Activated CD8-positive, alpha-beta memory T cell treated with anti-CD3 and anti-CD28 coated beads for 24 hours (primary cell): ENCODE data around the gene CYP2A7.
"Not testable (repeated sequence)": the region's sequence is repeated elsewhere in the genome, so short reads cannot be mapped to it uniquely, and the experiment has no call there.

ENCODE experiments used
- DNase-seq: peaks from one replicate; pipeline ENCODE4 v3.0.0-alpha.2; 2020

Gene CYP2A7

DNA sequence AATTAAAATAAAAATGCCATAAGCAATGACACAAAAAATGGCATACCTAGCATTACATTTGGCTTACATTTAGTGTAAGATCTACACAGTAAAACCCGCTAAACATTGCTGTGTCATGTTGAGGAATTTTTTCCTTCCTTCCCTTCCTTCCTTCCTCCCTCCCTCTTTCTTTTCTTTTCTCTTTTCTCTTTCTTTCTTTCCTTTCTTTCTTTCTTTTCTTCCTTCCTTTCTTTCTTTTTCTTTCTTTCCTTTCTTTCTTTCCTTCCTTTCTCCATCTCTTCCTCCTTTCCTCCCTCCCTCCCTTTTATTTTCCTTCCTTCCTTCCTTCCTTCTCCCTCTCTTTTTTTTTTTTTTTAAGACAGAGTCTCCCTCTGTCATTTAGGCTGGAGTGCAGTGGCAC is 43.6 kb downstream of the CYP2A7 start:
- DNase-seq: not testable (repeated sequence)

GRCh38 chr19:40836754-40837429 is 45.1 kb downstream of the CYP2A7 start:
- DNase-seq: peak; percentile 11

- peak; percentile 37 for DNase-seq
Measured at GRCh38 chr19:40833728-40834533, 48.1 kb downstream of the CYP2A7 start.

DNA sequence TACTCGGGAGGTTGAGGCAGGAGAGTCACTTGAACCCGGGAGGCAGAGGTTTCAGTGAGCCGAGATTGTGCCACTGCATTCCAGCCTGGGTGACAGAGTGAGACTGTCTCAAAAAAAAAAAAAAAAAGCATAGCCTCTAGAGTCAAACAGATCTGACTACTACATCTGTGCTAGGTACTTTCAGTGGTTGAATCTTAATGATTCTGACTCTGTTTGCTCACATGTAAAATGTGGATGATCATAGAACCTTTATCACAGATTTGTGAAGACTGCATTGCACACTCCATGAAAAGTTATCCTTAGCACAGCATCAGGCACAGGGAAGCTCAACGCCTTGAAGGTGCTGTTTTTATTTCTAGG is 49.6 kb downstream of the CYP2A7 start:
- not testable (repeated sequence) for DNase-seq

DNA sequence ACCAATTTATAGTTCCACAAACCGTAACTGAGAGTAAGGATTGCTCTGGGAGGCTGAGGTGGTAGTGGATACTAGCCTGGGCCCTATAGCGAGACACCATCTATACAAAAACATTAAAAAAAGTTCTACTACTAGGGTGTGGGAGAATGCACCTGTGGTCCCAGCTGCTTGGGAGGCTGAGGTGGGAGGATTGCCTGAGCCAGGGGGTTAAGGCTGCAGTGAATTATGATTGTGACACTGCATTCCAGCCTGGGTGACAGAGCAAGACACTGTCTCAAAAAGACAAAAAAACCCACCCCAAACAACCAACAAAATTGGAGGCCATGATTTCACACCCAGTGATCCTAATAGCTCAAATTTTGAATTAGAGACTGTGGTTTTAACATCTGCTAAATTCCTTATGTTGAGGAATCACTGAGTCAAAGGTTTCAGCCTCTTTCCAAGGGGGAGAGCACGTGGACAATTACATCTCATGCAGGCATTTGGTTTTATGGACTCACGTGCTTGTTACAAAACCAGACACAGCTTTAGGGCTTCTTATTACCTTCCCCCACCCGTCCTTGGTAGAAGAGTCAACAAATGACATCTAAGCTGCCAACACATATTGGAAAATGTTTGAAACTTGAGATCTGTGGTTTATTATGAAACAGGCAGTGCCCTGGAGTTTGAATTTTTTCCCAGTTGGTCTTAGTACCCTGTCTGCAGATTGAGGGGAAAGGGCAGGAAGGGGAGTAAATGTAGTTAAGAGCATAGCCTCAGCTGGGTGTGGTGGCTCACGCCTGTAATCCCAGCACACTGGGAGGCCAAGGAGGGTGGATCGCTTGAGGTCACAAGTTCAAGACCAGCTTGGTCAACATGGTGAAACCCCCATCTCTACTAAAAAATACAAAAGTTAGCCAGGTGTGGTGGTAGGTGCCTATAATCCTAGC is 50.3 kb downstream of the CYP2A7 start:
- DNase-seq: peak; percentile 30

GRCh38 chr19:40830741-40831140 is 51.3 kb downstream of the CYP2A7 start:
- peak; percentile 24 for DNase-seq

DNA sequence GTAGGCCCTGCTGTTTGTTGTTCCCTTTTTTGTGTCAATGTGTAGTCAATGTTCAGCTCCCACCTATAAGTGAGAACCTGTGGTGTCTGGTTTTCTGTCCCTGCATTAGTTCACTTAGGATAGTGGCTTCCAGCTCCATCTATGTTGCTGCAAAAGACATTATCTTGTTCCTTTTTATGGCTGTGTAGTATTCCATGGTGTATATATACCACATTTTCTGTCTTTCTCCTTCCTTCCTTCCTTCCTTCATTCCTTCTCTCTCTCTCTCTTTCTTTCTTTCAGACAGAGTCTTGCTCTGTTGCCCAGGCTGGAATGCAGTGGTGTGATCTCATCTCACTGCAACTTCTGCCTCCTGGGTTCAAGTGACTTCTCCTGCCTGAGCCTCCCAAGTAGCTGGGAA is 52.8 kb downstream of the CYP2A7 start:
- DNase-seq: no peak

- DNase-seq: peak; percentile 50
Measured at GRCh38 chr19:40827386-40828247, 54.4 kb downstream of the CYP2A7 start.

DNA sequence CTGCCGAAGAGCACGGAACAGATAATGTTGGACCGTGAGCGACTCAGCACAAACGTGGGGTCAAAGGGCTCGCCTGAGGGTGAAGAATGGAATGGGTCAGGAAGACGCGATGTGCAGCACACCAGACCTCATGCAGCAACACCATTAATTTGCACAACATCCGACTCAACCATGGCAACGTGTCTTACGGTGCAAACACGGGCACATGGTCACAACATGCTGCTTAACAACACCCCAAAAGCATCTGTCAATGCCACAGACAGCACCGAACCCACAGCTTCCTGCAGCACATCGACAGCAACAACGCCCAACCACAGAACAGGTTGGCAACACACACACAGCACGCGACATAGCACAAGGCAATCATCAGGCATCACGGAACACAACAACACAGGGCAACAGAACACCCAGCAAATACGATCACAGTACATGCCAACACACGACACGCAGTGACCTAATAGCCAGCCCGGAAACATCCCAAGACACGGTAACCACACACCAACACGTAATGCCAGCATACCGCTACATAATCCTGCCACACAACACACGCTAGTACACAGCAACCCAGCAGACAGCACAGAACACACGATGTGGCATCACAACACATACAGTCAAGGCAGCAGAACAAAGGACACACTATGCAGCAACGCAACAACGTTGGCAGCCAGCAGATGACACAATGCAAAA is 55.2 kb downstream of the CYP2A7 start:
- peak; percentile 71 for DNase-seq

- not testable (repeated sequence) for DNase-seq
Measured at GRCh38 chr19:40826312-40826698, 55.7 kb downstream of the CYP2A7 start.

DNA sequence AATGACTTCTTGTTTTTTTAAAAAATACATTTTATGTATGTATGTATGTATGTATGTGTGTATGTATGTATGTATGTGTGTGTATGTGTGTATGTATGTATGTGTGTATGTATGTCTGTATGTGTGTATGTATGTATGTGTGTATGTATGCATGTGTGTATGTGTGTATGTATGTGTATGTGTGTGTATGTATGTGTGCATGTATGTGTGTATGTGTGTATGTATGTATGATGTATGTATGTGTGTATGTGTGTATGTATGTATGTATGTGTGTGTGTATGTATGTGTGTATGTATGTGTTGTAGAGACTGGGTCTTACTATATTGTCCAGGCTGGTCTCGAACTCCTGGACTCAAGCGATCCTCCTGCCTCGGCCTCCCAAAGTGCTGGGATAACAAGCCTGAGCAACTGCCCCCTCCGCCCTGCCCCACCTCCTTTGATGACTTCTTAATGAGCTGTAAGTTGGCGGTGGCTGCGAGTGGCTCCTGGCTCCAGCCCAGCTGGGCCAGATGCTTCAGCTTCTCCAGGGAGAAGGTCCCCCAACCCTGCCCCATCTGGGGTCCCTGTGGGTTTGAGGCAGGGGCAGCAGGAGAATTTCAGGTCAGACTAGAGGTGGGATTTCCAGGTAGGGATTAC is 56.5 kb downstream of the CYP2A7 start:
- peak; percentile 40 for DNase-seq
